ENCODE results near the gene DPM1. TPM values are rescaled to one million over a fixed set of nuclear protein-coding genes. Genes with fewer than 3 reads are reported as not detected.

DPM1 gene
- total RNA-seq, 1 experiment from 2014 or later = 115 TPM

DNA sequence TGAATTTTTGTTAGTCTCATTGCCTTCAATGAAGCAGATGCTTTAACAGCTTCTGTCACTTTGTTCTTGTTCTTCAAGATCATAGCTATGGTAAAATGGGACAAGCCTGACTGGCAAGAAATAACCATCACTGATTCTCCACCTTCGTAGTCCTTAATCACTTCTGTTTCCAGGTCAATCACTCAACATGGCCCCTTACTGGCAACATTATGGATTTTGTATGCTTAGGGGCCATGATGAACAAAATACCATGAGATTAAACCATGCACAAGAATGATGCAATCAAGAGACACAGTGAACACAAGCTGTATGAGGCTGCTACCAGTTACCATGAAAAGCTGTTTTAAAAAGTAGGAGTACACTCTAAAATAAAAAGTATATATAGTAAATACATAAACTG, 59.9 kb downstream of the DPM1 start:
- no peak for DNase-seq (ENCODE audit: low spot score)

- DNase-seq (ENCODE audit: low spot score) = no peak
These were observed 63.1 kb downstream of the DPM1 start for GRCh38 chr20:50895111-50895830.

GRCh38 chr20:50893620-50894019, 64.7 kb downstream of the DPM1 start:
- DNase-seq (ENCODE audit: low spot score) = no peak

GRCh38 chr20:50892394-50892793, 65.9 kb downstream of the DPM1 start:
- no peak for DNase-seq (ENCODE audit: low spot score)

- DNase-seq (ENCODE audit: low spot score) = no peak
These were observed 67.2 kb downstream of the DPM1 start for GRCh38 chr20:50891138-50891537.

- no peak for DNase-seq (ENCODE audit: low spot score)
These were observed 70.8 kb downstream of the DPM1 start for GRCh38 chr20:50887576-50887975.

- DNase-seq (ENCODE audit: low spot score) = no peak
These were observed 72.0 kb downstream of the DPM1 start for GRCh38 chr20:50886184-50886790.

GRCh38 chr20:50885781-50886180, 72.6 kb downstream of the DPM1 start:
- DNase-seq (ENCODE audit: low spot score) = no peak

DNA sequence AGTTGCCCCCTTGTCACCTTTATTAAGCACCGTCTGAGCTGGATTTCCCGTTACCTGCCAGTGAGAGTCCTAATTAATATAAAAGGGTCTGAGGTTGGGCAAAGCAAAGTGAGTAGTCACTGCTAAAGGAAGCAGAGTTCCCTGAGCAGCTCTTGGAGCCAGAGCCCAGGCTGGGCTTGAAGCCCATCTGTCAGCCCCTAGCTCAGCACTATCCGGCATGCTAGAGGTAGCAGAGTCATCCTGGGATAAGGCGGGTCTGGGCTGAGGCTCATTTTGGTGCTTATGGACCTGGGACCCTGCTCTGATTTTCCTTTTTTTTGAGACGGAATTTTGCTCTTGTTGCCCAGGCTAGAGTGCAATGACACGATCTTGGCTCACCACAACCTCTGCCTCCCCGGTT, 73.3 kb downstream of the DPM1 start:
- DNase-seq (ENCODE audit: low spot score) = no peak

Other genes with a start within 250 kb of the DPM1 start
- gene PARD6B, start 227.0 kb downstream of the DPM1 start, total RNA-seq (2014; rRNA removed; shearing (Covaris generic)) = 1.6 and 3.3 TPM in 2 replicates
- gene BCAS4, start 163.5 kb downstream of the DPM1 start, total RNA-seq (2014; rRNA removed; shearing (Covaris generic)) = 7.5 and 11.1 TPM in 2 replicates
- gene ADNP, start 27.1 kb downstream of the DPM1 start, total RNA-seq (2014; rRNA removed; shearing (Covaris generic)) = 18.1 and 18.8 TPM in 2 replicates
- 5.8 and 6.4 TPM in 2 replicates for gene MOCS3, start 286 bp upstream of the DPM1 start, total RNA-seq (2014; rRNA removed; shearing (Covaris generic))
- 11.3 and 24.5 TPM in 2 replicates for gene KCNG1, start 64.6 kb upstream of the DPM1 start, total RNA-seq (2014; rRNA removed; shearing (Covaris generic))